ENCODE measurements around the gene MIB2.

MIB2 gene

DNA sequence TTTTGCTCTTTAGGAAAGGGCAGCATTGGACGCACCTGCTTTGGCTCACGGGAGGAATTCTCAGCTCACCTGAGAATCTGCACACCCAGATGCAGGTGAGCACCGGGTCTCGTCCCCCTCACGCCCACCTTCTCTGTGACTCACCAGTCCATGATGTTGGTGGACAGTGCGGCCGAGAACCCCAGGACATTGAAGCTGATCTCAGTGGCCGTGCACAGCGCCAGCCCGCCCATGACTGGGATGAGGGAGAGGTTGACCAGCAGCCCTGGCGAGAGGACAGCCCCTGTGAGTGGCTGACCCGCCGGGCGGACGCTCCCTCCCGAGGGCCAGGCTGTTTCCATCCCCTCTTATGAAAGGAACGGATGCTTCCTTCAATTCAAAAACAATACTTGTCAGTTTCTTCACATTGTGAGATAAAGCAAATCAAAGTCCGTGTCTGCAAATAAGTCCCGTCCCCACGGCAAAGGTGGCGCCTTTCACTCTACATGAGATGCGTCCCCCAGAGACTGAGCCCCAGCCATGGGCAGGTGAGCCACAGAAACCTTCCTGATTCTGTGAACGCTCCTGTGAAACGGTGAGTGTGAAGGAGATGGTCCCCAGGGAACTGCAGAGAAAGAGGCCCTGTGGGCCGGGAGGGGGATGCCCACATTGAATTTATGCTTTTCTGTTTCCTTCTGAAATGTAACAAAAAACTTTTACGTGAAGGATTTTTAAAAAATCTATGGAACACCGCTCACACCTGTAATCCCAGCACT, 56.2 kb downstream of the MIB2 start:
- TF ChIP-seq, protein P1, sequence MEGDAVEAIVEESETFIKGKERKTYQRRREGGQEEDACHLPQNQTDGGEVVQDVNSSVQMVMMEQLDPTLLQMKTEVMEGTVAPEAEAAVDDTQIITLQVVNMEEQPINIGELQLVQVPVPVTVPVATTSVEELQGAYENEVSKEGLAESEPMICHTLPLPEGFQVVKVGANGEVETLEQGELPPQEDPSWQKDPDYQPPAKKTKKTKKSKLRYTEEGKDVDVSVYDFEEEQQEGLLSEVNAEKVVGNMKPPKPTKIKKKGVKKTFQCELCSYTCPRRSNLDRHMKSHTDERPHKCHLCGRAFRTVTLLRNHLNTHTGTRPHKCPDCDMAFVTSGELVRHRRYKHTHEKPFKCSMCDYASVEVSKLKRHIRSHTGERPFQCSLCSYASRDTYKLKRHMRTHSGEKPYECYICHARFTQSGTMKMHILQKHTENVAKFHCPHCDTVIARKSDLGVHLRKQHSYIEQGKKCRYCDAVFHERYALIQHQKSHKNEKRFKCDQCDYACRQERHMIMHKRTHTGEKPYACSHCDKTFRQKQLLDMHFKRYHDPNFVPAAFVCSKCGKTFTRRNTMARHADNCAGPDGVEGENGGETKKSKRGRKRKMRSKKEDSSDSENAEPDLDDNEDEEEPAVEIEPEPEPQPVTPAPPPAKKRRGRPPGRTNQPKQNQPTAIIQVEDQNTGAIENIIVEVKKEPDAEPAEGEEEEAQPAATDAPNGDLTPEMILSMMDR (IDR thresholded peaks at IDR 0.05), result no peak

DNA sequence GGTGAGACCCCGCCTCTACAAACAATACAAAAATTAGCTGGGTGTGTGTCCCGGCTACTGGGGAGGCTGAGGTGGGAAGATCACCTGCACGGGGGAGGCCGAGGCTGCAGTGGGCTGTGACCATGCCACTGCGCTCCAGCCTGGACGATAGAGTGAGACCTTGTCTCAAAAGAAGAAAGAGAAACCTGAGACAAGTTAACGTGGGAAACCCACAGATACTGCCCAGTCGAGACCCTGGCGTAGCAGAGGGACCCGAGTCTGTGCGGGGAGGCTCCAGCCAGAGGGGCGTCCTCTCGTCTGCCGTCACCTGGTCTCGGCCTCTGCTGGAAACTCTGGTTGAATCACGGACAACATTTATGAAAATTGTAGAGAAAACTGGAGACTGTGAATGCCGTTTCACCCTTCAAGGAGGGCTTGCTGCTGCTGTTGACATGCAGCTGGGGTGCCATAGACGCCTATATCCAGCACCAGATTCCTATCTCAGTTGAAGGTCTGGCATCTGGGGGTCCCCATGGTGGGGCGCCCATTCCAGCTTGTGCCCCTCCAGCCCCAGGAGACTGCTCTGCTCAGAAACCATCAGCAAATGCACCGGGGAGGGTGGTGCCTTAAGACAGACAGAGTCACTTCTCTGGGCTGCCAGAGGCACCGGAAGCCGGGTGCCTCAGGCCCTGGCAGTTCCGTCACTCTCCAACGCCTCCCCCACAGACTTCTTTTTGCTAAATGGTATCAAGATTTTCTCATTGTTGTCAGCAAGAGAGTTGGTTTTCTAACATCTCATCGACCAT, 57.1 kb downstream of the MIB2 start:
- TF ChIP-seq, protein P1 (IDR thresholded peaks at IDR 0.05), result no peak

DNA sequence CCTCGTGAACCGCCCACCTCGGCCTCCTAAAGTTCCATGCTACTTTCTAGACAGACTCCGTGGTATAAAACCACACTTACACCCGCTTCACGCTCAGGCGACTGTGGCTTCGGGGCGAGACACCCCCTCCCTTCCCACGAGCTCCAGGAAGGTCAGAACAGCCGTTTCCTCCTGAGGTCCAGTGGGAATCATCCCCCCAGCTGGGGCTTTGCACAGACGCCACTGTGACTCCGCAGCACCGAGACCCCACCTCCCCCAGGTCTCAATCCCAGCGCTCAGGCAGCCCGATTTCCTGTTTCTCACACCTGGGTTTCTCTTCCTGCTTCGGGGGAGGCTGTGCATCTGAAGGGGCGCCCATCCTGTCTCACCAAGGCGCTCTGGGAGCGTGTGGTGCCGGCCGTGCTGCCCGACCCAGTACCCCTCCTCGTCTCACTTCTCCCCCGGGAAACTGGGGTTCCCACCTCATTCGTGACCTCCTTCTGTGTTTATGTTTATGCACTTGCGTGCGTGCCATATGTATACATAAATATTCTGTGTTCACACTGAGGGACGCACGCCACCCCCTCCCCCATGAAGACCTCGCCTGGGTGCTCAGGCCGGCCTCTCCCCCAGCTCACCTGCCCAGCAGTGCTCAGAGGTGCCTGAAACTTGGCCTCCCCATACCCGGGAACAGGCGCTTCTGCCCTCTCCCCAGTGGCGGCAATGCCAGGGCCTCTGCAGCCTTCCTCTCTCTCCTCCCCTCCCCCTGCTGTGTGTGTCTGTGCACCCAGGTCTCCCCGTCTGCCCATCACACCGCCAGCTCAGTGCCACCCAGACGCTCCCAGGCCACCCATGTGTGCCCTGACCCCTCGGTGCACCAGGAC, 62.6 kb downstream of the MIB2 start:
- TF ChIP-seq, protein P1 (IDR thresholded peaks at IDR 0.05), result no peak

DNA sequence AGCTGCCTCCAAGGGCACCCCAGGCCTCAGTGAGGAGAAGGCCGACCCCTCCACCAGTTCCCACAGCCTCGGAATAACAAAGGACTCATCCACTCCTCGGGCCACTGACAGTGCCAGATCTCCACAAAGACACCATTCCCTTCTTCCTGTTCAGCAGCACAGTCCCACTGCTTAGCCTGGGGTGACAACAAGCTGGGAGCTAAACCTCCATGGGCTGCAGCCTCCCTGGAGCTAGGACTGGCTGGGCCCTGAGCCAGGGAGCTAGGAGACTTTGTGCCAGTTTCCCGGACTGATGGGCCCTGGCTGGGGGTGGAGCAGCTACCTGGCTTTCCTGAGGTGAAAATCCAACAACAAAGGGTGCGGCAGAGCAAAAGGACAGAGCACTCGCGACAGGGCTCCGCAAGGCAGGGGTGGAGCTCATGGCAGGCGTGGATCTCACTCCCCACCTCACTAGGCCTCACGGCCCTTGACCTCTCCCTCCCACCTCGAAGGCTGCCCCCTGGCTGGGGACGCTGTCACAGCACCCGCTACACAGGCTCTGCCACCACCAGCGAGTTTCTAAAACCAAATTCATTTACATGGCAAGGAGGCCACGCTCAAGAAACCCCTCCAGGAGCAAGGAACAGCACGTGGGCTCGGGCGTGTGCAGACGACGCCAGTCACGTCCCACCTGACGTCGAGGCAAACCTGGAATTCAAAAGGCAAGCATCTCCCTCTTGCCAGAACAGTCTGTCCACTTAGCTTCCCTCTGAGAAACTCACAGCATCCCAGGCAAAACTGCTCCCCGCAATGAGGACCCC, 63.5 kb downstream of the MIB2 start:
- TF ChIP-seq, protein P1 (IDR thresholded peaks at IDR 0.05), result peak; percentile 71

Measured in LNCAP (cell line).